ENCODE results near the gene KRT6C.

Gene KRT6C

DNA sequence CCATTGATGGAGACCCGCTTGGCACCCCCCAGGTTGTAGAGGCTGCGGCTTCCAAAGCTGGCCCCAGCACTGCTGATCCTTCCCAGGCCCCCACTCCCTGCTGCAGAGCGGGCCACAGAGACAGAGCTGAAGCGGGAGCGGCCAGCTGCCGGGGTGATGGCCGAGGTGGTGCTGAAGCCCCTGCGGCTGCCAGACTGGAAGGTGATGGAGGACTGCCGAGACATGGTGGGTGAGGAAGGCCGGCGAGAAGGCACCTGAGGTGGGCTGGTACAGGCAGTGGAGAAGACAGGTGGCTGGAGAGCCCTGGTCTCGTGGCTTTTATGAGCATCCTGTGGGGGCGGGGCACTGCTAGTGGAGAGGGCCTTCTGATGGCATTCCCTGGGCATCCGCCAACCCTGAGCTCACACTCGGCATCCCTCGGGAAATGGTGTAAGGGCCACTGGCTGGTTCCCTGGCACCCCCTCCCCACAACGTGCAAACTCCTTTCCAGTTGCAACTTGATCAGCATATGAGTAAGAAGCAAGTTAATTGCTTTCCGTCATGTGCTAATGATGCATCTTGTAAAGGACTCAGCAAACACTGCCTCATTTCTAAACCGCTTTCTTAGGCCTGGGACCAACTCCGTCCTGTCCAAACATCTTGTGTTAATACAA lies 39.4 kb downstream of the KRT6C start, which contains the start of gene KRT75:
KRT75 (minus strand) TSS at position 291 of the 653 bp plus-strand sequence; CDS start at position 224, 67 bp downstream.
- DNase-seq = no peak

- DNase-seq = no peak
Observed at GRCh38 chr12:52433501-52434080, 40.0 kb downstream of the KRT6C start.

DNA sequence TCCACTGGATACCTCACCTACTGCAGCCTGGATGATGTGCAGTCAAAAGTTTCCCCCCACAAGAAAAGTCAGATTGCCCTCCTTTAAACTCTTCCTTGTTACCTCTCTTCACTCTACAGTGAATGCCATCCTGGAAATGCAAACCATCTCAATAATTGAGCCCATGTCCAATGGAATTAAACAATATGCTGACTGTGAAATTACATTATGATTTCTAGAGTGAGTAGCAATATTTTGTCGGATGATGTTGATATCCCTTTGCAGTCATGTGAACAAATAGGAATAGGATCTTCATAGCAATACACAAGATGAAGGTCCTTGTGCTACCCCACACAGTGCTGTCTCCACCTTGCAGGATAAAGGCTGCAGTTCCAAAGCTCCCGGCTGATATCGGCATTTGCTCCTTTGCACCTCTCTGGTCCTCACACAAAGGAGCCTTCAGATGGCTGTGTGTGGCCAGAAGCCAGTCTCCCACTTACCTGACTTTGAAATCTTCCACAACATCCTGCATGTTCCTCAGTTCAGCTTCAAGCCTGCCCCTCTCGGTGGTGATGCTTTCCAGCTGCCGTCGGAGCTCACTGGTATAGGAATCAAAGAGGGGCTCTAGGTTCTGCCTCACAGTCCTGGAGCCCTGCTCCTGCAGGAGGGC lies 40.9 kb downstream of the KRT6C start:
- DNase-seq = no peak

GRCh38 chr12:52428121-52428520 lies 45.5 kb downstream of the KRT6C start:
- no peak for DNase-seq

- no peak for DNase-seq
Observed at GRCh38 chr12:52427083-52427482, 46.5 kb downstream of the KRT6C start.

- no peak for DNase-seq
Observed at GRCh38 chr12:52426034-52426433, 47.6 kb downstream of the KRT6C start.

- no peak for DNase-seq
Observed at GRCh38 chr12:52425466-52425865, 48.1 kb downstream of the KRT6C start.

DNA sequence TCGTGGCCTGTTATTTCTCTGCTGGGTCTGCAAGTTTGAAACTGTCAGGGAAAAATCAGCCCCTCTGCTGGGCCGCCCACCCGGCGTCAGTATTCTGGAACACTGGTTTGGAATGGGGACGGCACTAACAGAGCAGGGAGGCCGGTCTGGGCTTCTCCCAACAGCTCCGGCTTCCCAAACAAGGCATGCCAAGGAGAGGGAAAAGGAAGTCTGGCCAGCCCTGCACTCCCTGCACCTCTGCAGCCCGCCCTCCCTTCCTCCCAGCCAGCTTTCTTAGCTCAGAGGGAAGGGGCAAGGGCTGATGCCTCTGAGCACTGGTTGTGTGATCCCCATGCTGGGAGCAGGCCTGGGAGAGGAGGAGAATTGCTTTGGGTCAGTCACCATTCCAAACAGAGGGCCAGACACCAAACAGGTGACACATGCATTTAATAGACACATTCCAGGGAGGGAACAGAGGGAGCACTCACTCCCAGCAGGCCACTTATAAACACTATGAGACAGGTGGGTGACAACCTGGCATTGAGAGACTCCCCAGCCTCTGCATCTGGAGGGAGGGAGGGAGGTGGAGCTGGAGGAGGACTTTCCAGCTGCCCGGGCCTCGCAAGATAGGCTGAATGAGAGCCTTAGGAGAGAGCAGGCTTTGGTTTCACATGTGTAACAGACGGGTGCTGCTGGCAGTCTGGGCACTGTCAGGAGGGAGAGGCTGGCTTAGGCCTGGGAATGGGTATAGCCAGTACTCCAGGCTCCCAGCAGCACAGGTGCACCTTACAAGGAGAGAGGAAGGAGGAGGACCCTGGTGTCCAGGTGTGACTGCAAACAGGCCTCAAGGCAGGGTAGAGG lies 49.7 kb downstream of the KRT6C start:
- DNase-seq = no peak

DNA sequence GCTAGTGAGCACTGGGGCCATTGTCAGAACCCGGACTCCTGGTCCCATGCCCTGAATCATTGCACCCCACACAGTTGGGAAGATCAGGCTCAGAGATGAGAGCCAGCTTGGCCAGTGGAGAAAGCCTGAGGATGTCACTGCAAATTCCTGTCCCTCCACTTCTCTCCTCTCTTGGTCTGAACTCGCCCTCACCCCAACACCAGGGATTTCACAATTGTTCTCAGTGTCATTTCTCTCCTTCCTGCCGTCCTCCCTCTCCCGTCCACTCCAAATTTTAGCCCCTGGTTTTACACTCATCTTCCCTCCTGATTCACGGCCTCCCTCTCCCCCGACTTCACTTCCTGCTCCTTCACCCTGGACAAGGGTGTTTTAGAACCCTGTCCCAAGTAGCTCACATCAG lies 50.6 kb downstream of the KRT6C start:
- no peak for DNase-seq

DNA sequence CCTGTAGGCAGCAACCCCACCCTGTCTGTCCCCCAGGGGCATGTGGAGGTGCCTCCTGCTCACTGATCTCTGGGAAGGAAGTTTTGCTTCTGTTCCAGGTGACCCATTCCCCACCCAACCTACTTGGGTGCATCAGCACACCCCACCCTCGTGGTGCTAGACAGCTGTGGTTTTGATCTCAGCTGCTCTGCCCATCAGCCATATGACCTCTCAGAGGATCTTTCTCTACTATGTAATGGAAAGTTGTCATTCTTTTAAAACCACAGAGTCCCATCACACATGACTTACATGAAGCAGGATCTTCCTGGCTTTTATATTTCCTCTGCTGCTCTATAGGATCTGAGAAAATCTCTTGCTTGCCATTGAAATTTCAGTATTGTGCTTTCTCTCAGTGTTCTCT lies 53.9 kb downstream of the KRT6C start:
- DNase-seq = no peak

GRCh38 chr12:52418576-52419110 lies 55.0 kb downstream of the KRT6C start:
- no peak for DNase-seq
